Panc1 (cell line): ENCODE data around the gene TMEM259. TPM values are rescaled to one million over a fixed set of nuclear protein-coding genes. Genes with fewer than 3 reads are reported as not detected.

ENCODE experiments used
- ATAC-seq: fragments of 200-7000 bp; cut with Tn5 transposase; 2 replicates; pipeline ENCODE4 v1.9.1; 2020; ENCODE audit warnings: mild to moderate bottlenecking, moderate library complexity
- BruUV-seq: library from RNA; stranded (reverse); fragments of 400-500 nt; replicated peaks from 2 replicates; lab custom pipeline; 2021; lab: Mats Ljungman, UMichigan
- CTCF ChIA-PET: fragments of 300-600 bp; sonication (Branson Sonifier 250); formaldehyde crosslinking; loops from one replicate; lab custom pipeline; 2022; ENCODE audit warnings: antibody characterized with exemption; lab: Charles Lee
- POLR2A ChIA-PET: fragments of 300-600 bp; sonication (Branson Sonifier 250); formaldehyde crosslinking; loops from one replicate; lab custom pipeline; 2022; ENCODE audit warnings: antibody characterized with exemption; lab: Charles Lee
- DNase-seq: peaks from one replicate; pipeline ENCODE4 v3.0.0-alpha.2; 2010; ENCODE audit warnings: low read depth, low spot score
- H3K27ac ChIP-seq: 2 replicates; pipeline ENCODE4 v1.5.1; 2011; ENCODE audit warnings: mild to moderate bottlenecking, low read length, inconsistent platforms
- H3K27me3 ChIP-seq: fragments of 200-500 bp; sonication (Bioruptor generic); 2 replicates; pipeline ENCODE4 v1.6.0; 2014; ENCODE audit warnings: low read length, inconsistent platforms; ENCODE audit not compliant: control insufficient read depth, insufficient read depth
- H3K36me3 ChIP-seq: fragments of 200-500 bp; sonication (Bioruptor generic); 2 replicates; pipeline ENCODE4 v1.5.1; 2014; ENCODE audit warnings: inconsistent platforms, mild to moderate bottlenecking, low read length, moderate library complexity; ENCODE audit not compliant: control insufficient read depth, insufficient read depth
- H3K4me1 ChIP-seq: 2 replicates; pipeline ENCODE4 v1.5.1; 2011; ENCODE audit warnings: inconsistent platforms, mild to moderate bottlenecking, low read length, moderate library complexity; ENCODE audit not compliant: control insufficient read depth, insufficient read depth
- H3K4me3 ChIP-seq, 2 experiments: 2 replicates each; pipeline ENCODE4 v1.5.1; 2011 to 2012; ENCODE audit warnings: low read depth in 2 of 2, low read length in 2 of 2, mild to moderate bottlenecking in 2 of 2, inconsistent platforms in 1 of 2, moderate library complexity in 1 of 2
- H3K9me3 ChIP-seq: fragments of 200-500 bp; sonication (Bioruptor generic); 2 replicates; pipeline ENCODE4 v1.5.1; 2014; ENCODE audit warnings: low read depth, mild to moderate bottlenecking, inconsistent platforms, low read length, moderate library complexity; ENCODE audit not compliant: control insufficient read depth, insufficient read depth
- CTCF ChIP-seq: fragments of 450-650 bp; IDR thresholded peaks from 2 replicates; pipeline ENCODE4 v1.5.1; 2017; ENCODE audit warnings: mild to moderate bottlenecking
- POLR2AphosphoS5 ChIP-seq: IDR thresholded peaks from 2 replicates; pipeline ENCODE4 v1.6.1; 2012; ENCODE audit warnings: mild to moderate bottlenecking, low read depth, low read length, moderate library complexity
- REST ChIP-seq, 2 experiments: IDR thresholded peaks; 2 replicates each; pipeline ENCODE4 v1.6.1; 2011 to 2012; ENCODE audit warnings: low read depth in 2 of 2, control low read depth in 1 of 2, low read length in 1 of 2, mild to moderate bottlenecking in 1 of 2, moderate library complexity in 1 of 2; ENCODE audit not compliant: insufficient read depth in 1 of 2
- SIN3A ChIP-seq: IDR thresholded peaks from 2 replicates; pipeline ENCODE4 v1.6.1; 2012; ENCODE audit warnings: low read depth, mild to moderate bottlenecking, low read length, moderate library complexity, borderline replicate concordance; ENCODE audit not compliant: insufficient read depth
- TCF7L2 ChIP-seq: IDR thresholded peaks from 2 replicates; pipeline ENCODE4 v1.6.1; 2011; ENCODE audit warnings: mild to moderate bottlenecking, low read depth, low read length, inconsistent platforms
- in situ Hi-C: cut with HindIII; loops from 2 replicates; pipeline ENCODE4 v1.10.0; 2016; ENCODE audit warnings: low sequenced_read_pairs, low pct_unique_long_range_greater_than_20kb
- intact Hi-C: fragments of 100-400 bp; cut with micrococcal nuclease; formaldehyde crosslinking; loops from one replicate; pipeline ENCODE4 v1.10.0; 2022; ENCODE audit not compliant: unreplicated experiment
- total RNA-seq: library from RNA; stranded (reverse); gene quantifications from one replicate; pipeline ENCODE4 v1.2.1, GENCODE V29; 2021; ENCODE audit not compliant: unreplicated experiment

Gene TMEM259
- total RNA-seq, 1 experiment from 2014 or later, result 193 TPM

GRCh38 chr19:1004204-1004802 is 16.6 kb downstream of the TMEM259 start:
- ATAC-seq (no peak), DNase-seq (no peak)
- Histone ChIP-seq H3K27ac (no peak overlapping the region), H3K36me3 (no peaks in the 10 kb centered on the region), H3K9me3 (no peaks in the 10 kb centered on the region), H3K27me3 (no peaks in the 10 kb centered on the region), H3K4me3 (no peak overlapping the region), H3K4me1 (no peaks in the 10 kb centered on the region; the same call in 1 of the 2 replicates)
- intact Hi-C loops (no loop called here), in situ Hi-C loops (no loop called here)
- no TSS peak for BruUV-seq
- ChIA-PET CTCF (no interaction called here), POLR2A (no interaction called here)
- TF ChIP-seq REST (IDR thresholded peaks at IDR 0.05; ENCODE audit: insufficient read depth in 1 of 2, low read depth in 2 of 2, low read length in 1 of 2) (no peak), TCF7L2 (no peak), CTCF (no peak), SIN3A (no peak), POLR2AphosphoS5 (no peak)

GRCh38 chr19:1003283-1003682 is 17.6 kb downstream of the TMEM259 start:
- no TSS peak for BruUV-seq
- ATAC-seq (no peak), DNase-seq (no peak)
- Histone ChIP-seq H3K27ac (no peak overlapping the region), H3K27me3 (no peaks in the 10 kb centered on the region), H3K4me1 (no peaks in the 10 kb centered on the region; the same call in 1 of the 2 replicates), H3K4me3 (no peak overlapping the region), H3K36me3 (no peaks in the 10 kb centered on the region), H3K9me3 (no peaks in the 10 kb centered on the region)
- intact Hi-C loops, result no loop called here
- CTCF ChIA-PET, result no interaction called here
- POLR2A ChIA-PET, result no interaction called here
- in situ Hi-C loops, result no loop called here
- no peak for TF ChIP-seq TCF7L2
- TF ChIP-seq REST (IDR thresholded peaks at IDR 0.05; ENCODE audit: insufficient read depth in 1 of 2, low read depth in 2 of 2, low read length in 1 of 2), result no peak
